Tibial nerve (tissue), 4 donors: ENCODE data around the gene ERBB4. TPM values are rescaled to one million over a fixed set of nuclear protein-coding genes. Genes with fewer than 3 reads are reported as not detected.

ENCODE experiments used
- DNase-seq, 2 donors: peaks; one replicate each; pipeline ENCODE4 v3.0.0-alpha.2; 2019; ENCODE audit warnings: low spot score in 2 of 2
- H3K27ac ChIP-seq, 4 donors: fragments of 200-600 bp; sonication (generic) in 3 of 4; one replicate each; pipeline ENCODE4 v1.5.1; 2017 to 2019; ENCODE audit warnings: mild to moderate bottlenecking in 1 of 4
- H3K27me3 ChIP-seq, 2 donors: fragments of 200-600 bp; sonication (generic) in 1 of 2; one replicate each; pipeline versions ENCODE4 v1.5.1 to v1.6.0; 2017 to 2019
- H3K36me3 ChIP-seq, 3 donors: fragments of 200-600 bp; sonication (generic); one replicate each; pipeline ENCODE4 v1.5.1; 2018 to 2019
- H3K4me1 ChIP-seq, 4 donors: fragments of 200-600 bp; sonication (generic) in 3 of 4; one replicate each; pipeline ENCODE4 v1.5.1; 2017 to 2019
- H3K4me3 ChIP-seq, 4 donors: fragments of 200-600 bp; sonication (generic) in 3 of 4; one replicate each; pipeline ENCODE4 v1.5.1; 2017 to 2019; ENCODE audit warnings: mild to moderate bottlenecking in 1 of 4, moderate library complexity in 1 of 4
- H3K9me3 ChIP-seq, 4 donors: fragments of 200-600 bp; sonication (generic) in 3 of 4; one replicate each; pipeline ENCODE4 v1.5.1; 2017 to 2019
- EP300 ChIP-seq, 2 donors: sonication (generic); formaldehyde crosslinking; IDR thresholded peaks; one replicate each; pipeline ENCODE4 v1.6.1; 2017; ENCODE audit warnings: antibody characterized with exemption in 2 of 2, mild to moderate bottlenecking in 1 of 2
- POLR2A ChIP-seq, 2 donors: fragments of 450-650 bp; IDR thresholded peaks; one replicate each; pipeline ENCODE4 v1.6.1; 2017; ENCODE audit warnings: antibody characterized with exemption in 2 of 2, mild to moderate bottlenecking in 2 of 2, moderate library complexity in 2 of 2
- WGBS, 2 donors: methylation state at CpG; one replicate each; pipeline ENCODE4 v1.1.5; 2018; 5-methylcytosine and 5-hydroxymethylcytosine counted together
- total RNA-seq, 4 donors: library from RNA; depleted of rRNA; stranded (reverse); fragments of >200 nt; gene quantifications; one replicate each; pipeline ENCODE4 v1.1.0, GENCODE V29; 2016
- TF ChIP-seq, protein P1 (sequence below), 5 experiments: fragments of 200-600 bp in 3 of 5; fragments of 450-650 bp in 2 of 5; sonication (generic) in 3 of 5; IDR thresholded peaks; one replicate each; pipeline ENCODE4 v1.5.1; 2016 to 2019; ENCODE audit warnings: antibody characterized with exemption in 5 of 5, mild to moderate bottlenecking in 3 of 5, moderate library complexity in 2 of 5

Gene ERBB4
- total RNA-seq, 4 donors from 2014 or later = 2.4 to 3.3 (median 2.9) TPM

GRCh38 chr2:211928201-211928600, 610.4 kb downstream of the ERBB4 start:
- H3K9me3 ChIP-seq = no peaks in the 10 kb centered on the region
- TF ChIP-seq, protein P1, sequence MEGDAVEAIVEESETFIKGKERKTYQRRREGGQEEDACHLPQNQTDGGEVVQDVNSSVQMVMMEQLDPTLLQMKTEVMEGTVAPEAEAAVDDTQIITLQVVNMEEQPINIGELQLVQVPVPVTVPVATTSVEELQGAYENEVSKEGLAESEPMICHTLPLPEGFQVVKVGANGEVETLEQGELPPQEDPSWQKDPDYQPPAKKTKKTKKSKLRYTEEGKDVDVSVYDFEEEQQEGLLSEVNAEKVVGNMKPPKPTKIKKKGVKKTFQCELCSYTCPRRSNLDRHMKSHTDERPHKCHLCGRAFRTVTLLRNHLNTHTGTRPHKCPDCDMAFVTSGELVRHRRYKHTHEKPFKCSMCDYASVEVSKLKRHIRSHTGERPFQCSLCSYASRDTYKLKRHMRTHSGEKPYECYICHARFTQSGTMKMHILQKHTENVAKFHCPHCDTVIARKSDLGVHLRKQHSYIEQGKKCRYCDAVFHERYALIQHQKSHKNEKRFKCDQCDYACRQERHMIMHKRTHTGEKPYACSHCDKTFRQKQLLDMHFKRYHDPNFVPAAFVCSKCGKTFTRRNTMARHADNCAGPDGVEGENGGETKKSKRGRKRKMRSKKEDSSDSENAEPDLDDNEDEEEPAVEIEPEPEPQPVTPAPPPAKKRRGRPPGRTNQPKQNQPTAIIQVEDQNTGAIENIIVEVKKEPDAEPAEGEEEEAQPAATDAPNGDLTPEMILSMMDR (IDR thresholded peaks at IDR 0.05) = no peak
- TF ChIP-seq POLR2A (IDR thresholded peaks at IDR 0.05) (no peak), EP300 (IDR thresholded peaks at IDR 0.05) (no peak)
- no peaks in the 10 kb centered on the region for H3K4me1 ChIP-seq
- 43 to 45% methylated on average over 8 of the region's 8 CpGs for WGBS, 2 donors
- no peak overlapping the region for H3K4me3 ChIP-seq
- no peaks in the 10 kb centered on the region for H3K36me3 ChIP-seq
- H3K27ac ChIP-seq = no peak overlapping the region
- H3K27me3 ChIP-seq = no peaks in the 10 kb centered on the region
- DNase-seq = no peak

GRCh38 chr2:211923019-211923418, 615.6 kb downstream of the ERBB4 start:
- no peak overlapping the region for H3K27ac ChIP-seq
- TF ChIP-seq, protein P1 (IDR thresholded peaks at IDR 0.05) = no peak
- TF ChIP-seq EP300 (IDR thresholded peaks at IDR 0.05) = no peak
- no peak for TF ChIP-seq POLR2A (IDR thresholded peaks at IDR 0.05)
- H3K27me3 ChIP-seq = no peaks in the 10 kb centered on the region
- 59 to 60% methylated on average over 4 of the region's 4 CpGs for WGBS, 2 donors
- no peak for DNase-seq
- H3K4me1 ChIP-seq = no peaks in the 10 kb centered on the region
- H3K9me3 ChIP-seq = no peaks in the 10 kb centered on the region
- no peak overlapping the region for H3K4me3 ChIP-seq
- H3K36me3 ChIP-seq = no peaks in the 10 kb centered on the region

DNA sequence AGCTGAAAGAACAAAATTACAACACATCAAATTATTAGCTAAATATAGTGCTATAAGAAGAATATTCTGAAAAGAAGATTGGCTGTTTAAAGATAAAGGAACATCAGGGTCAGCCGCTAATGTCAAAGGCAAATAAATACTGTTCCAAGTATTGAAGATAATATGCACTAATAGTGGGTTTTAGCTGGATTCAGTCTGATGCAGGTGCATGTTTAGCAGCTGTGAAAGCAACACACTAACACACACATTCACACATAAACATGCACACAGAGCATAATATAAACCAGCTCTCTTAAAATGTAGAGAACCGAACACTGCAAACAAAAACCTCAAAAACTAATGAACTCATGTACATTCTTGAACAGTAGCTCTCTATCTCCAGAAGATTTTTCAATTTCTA, 634.6 kb downstream of the ERBB4 start:
- no peak overlapping the region for H3K4me3 ChIP-seq
- 64 to 65% methylated on average over 2 of the region's 2 CpGs for WGBS, 2 donors

DNA sequence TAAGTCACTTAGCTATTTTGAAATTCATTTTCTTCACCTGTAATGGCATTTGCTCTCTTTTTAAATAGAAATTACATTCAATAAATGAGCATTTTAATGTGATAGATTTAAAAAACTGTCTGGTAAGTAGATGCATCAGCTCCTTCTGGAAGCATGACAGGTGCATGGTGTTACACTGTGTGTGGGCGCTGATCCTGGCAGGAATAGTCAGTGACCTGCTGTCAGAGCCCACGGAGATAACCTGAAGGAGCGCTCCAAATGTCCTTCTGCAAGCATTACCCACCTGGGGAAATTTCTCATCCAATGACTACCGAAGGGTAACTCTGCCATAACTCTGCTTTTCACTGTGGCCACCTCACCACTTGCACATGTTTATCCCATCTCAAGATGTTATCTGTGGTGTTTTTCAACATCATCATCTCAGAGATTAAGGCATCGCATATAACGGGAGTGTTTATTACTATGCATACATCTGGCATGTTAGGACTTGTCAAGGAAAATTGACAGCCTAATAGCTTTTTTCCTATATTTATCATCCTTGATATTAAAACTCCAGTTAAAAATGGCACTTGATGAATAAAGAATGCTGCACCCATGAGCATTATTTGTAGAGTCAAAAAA, 637.3 kb downstream of the ERBB4 start:
- DNase-seq = no peak
- 82 to 88% methylated on average over 6 of the region's 6 CpGs for WGBS, 2 donors
- Histone ChIP-seq H3K4me1 (peaks cover 0 to 6% (median 0%) of the 10 kb centered on the region in 4 donors), H3K9me3 (no peaks in the 10 kb centered on the region), H3K27me3 (no peaks in the 10 kb centered on the region), H3K36me3 (no peaks in the 10 kb centered on the region), H3K27ac (no peak overlapping the region), H3K4me3 (no peak overlapping the region)
- TF ChIP-seq, protein P1 (IDR thresholded peaks at IDR 0.05) = no peak
- TF ChIP-seq EP300 (IDR thresholded peaks at IDR 0.05) (no peak), POLR2A (IDR thresholded peaks at IDR 0.05) (no peak)

More for the DNA sequence above, 634.6 kb downstream of the ERBB4 start:
- TF ChIP-seq, protein P1 (IDR thresholded peaks at IDR 0.05) = no peak
- TF ChIP-seq POLR2A (IDR thresholded peaks at IDR 0.05) = no peak
- no peak for TF ChIP-seq EP300 (IDR thresholded peaks at IDR 0.05)
- H3K27ac ChIP-seq = no peak overlapping the region
- H3K4me1 ChIP-seq = peaks cover 0 to 6% (median 0%) of the 10 kb centered on the region in 4 donors
- H3K36me3 ChIP-seq = no peaks in the 10 kb centered on the region
- no peak for DNase-seq
- no peaks in the 10 kb centered on the region for H3K9me3 ChIP-seq
- H3K27me3 ChIP-seq = no peaks in the 10 kb centered on the region

DNA sequence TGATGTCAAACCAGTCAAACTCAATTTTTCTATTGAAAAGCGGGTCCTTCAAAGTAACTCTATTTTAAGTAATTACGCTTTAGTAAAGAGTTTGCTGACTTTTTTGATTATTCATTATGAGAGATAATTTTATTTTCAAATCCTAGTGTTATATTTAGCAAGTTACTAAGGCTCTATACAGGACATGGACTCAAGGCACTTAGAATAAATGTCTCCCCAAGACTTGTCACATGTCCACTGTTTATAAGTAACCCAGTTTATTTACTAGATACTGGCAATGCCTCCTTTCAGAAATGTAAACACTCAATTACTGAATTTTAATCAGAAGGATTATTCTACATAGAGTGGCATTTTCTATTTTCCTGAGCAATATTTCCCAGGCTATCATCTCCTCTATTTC, 638.1 kb downstream of the ERBB4 start:
- 62 to 71% methylated on average over 2 of the region's 2 CpGs for WGBS, 2 donors
- Histone ChIP-seq H3K27ac (no peak overlapping the region), H3K4me3 (no peak overlapping the region), H3K27me3 (no peaks in the 10 kb centered on the region), H3K4me1 (peaks cover 0 to 6% (median 0%) of the 10 kb centered on the region in 4 donors), H3K9me3 (no peaks in the 10 kb centered on the region), H3K36me3 (no peaks in the 10 kb centered on the region)
- TF ChIP-seq EP300 (IDR thresholded peaks at IDR 0.05) (no peak), POLR2A (IDR thresholded peaks at IDR 0.05) (no peak)
- TF ChIP-seq, protein P1 (IDR thresholded peaks at IDR 0.05) = no peak
- no peak for DNase-seq
